ENCODE results near the gene MYL3. TPM values are rescaled to one million over a fixed set of nuclear protein-coding genes. Genes with fewer than 3 reads are reported as not detected.

Gene MYL3
- total RNA-seq, 1 experiment from 2014 or later = not detected

DNA sequence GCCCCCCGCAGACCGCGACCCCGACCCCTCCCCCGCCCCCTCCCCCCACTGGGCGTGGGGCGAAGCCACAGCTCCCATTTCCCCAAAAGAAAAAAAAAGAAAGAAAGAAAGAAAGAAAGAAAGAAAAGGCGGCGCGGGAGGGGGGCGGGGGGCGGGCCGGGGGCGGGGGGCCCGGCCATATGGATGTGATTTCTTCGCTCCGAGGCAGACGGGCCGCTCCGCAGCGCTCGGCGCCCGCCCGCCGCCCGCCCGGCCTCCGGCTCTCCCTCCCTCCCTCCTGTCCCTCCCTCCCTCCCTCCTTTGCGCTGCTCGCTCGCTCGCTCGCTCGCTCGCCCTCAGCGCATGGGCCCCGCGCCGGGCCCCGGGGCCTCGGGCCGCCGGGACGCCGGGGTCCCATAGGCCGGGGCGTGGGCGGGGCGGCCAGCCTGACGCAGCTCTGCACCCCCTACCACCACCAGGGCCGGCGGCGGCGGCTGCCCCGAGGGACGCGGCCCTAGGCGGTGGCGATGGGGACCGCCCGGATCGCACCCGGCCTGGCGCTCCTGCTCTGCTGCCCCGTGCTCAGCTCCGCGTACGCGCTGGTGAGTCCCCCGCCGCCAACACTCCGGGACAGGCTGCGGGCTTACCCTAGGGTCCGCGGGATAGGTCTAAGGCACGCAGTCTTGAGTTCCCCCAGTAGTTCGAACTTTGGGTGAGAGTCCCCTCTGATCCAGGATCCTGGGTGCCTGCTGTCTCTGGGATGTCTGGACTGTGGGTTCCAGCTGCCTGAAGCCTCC, 20.0 kb upstream of the MYL3 start:
- no peak for DNase-seq (ENCODE audit: low spot score)

- DNase-seq (ENCODE audit: low spot score) = no peak
These were observed 19.3 kb upstream of the MYL3 start for GRCh38 chr3:46882377-46883053.

- no peak for DNase-seq (ENCODE audit: low spot score)
These were observed 18.5 kb upstream of the MYL3 start for GRCh38 chr3:46881596-46882376.

- DNase-seq (ENCODE audit: low spot score) = no peak
These were observed 17.8 kb upstream of the MYL3 start for GRCh38 chr3:46880884-46881595.

DNA sequence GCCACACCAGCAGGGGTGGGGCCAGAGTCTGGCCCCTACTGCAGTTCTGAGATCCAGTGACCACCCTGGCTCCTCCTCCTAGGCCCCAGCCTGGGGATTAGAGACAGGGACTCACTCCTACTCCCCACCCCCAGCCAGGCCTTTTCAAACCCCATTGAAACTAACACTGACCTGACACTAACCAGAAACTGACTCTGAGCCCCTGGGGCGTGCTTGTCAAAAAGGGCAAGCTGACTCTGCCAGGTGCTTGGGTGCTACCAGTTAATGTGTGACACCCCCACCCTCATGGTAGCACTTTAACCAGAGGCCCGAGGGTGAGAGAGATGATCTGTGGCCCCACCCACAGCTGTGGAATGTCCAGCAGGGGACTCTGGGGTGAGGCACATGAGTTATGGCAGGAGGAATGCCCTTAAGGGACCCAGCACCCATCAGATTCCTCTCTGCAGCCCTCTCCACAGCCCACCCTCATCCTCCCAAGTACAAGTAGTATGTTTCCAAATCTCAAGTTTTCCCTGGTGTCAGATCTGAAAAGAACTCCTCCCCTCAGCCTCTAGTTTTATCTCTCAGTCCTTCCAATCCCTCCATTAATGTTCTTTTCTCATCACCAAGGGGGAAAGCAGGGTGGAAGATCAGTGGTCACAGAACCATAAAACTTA, 15.7 kb upstream of the MYL3 start:
- DNase-seq (ENCODE audit: low spot score) = no peak

DNA sequence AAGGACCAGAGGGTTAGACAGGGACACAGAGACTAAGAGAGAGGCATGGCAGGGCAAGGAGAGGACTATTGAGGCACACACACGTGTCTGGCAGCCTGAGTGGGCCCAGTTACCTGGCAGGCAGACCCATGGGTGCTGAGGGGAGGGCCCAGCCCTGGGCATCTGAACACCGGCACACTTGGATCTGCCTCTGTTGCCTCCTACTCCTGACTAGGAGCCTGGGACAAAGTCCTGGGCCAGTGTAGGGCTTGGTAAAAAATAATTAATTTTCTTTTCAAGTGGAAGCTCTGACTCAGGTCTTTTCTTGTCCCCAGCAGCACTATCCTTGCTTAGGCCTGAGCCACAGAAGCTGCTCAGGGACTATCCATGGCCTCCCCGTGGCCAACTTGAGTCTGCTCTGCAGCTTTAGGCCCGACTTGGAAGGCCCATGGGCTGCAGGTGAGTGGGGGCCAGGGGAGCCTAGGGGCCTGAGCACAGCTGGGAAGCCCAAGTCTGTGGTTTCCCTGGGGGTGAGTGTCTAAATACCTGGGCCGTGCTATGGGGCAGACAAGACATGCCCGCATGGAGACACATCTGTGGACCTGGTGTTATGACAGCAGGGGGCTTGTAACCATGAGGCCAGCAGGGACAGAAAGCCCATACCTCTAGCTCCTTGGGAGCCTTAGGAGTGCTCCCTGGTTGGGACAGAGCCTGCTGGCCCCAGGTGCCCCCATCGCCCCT, 14.3 kb upstream of the MYL3 start, which contains the start of gene PTH1R:
Gene PTH1R (plus strand): TSS at position 316 of the 720 bp plus-strand sequence. CDS start 5,839 bp downstream, outside the sequence.
- DNase-seq (ENCODE audit: low spot score) = no peak

GRCh38 chr3:46876313-46877300, 13.4 kb upstream of the MYL3 start:
- no peak for DNase-seq (ENCODE audit: low spot score)

DNA sequence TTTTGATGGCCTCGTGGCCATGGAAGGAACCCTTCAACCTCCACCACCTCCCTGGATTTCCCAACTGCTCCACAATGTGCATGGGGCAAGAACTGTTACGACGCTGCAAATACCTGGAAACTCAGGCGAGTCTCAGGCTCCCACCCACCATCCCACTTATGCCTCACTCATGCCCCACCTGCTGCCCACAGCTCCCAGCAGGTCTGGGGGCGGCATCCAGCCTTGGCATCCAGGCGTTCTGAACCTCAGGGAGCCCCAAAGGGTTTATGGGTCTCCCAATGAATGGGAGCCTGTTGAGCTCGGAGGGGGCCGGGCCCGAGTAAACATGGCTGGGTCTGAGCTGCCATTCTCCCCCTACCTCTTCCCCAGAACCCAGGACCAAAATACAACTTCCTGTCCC, 12.3 kb upstream of the MYL3 start:
- DNase-seq (ENCODE audit: low spot score) = no peak

GRCh38 chr3:46874430-46874829, 11.2 kb upstream of the MYL3 start:
- DNase-seq (ENCODE audit: low spot score) = no peak

- DNase-seq (ENCODE audit: low spot score) = no peak
These were observed 10.3 kb upstream of the MYL3 start for GRCh38 chr3:46873521-46873920.

GRCh38 chr3:46871222-46871621, 8.0 kb upstream of the MYL3 start:
- DNase-seq (ENCODE audit: low spot score) = no peak

- DNase-seq (ENCODE audit: low spot score) = no peak
These were observed 7.4 kb upstream of the MYL3 start for GRCh38 chr3:46870651-46871050.

DNA sequence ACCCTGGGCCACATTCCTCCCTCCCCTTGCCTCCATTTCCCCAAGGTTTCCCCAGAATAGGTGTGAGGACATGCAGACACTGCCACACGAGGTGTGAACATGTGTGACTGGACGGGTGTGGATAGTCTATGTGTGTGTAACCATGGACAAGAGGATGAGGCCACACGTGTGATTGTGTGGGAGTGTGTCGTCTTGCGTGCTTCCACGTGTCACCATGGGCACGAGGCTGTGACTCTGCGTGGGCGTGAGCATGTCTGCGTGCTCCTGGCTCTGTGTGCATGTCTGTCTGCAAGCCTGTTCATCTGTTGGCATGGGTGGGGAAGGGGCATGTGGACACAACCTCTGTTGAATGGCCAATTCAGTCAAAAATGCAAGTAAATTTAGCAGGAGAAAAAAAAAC, 6.2 kb upstream of the MYL3 start:
- DNase-seq (ENCODE audit: low spot score) = no peak

DNA sequence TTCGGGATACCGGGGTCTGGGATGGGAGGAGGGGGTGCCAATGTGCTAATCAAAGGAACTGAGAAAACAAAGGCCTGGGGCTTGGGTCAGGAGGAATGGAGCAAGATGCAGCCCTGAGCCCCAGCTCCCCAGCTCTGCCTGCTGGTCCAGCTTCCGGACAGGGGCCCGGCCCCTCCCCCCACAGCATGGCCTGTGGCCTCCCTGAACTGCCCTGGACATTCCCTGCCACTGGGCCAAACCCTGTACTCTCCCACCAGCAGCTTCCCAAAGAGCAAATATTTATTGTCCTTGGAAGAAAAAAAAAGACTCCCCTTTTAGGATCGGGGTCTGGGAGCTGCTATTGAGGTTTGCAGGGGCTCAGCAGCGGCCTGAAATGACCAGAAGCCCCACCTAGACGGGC, 5.7 kb upstream of the MYL3 start:
- no peak for DNase-seq (ENCODE audit: low spot score)

GRCh38 chr3:46868287-46868686, 5.0 kb upstream of the MYL3 start:
- no peak for DNase-seq (ENCODE audit: low spot score)

- DNase-seq (ENCODE audit: low spot score) = no peak
These were observed 4.3 kb upstream of the MYL3 start for GRCh38 chr3:46867550-46867898.

- DNase-seq (ENCODE audit: low spot score) = peak; percentile 11
These were observed 3.7 kb upstream of the MYL3 start for GRCh38 chr3:46866720-46867549.

DNA sequence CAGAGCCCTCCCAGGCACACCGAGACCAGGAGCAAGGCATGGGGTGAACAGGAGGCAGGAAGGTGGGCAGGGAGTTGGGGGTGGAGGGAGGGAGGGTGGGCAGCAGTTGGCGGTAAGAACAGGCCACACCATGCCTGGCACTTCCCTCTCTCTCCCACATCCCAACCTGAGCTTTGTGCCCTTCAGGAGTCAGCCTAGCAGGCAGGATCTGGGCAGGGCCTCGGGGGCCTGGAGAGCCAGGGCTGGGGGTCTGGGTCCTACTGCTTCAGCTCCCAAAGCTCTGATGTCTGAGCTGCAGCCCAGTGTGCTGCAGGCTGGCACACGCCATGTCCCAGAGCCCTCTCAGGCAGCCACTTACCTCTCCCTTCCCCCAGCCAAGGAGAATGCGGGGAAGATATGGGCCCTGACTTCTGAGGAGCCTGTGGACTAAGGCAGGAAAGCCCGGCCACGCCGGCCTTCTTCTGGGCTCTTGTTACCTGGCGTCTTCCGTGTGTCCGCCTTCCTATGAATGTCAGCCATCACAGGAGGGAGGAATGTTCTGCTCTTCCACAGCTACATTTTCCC, 2.9 kb upstream of the MYL3 start:
- no peak for DNase-seq (ENCODE audit: low spot score)

All from H4 (cell line).